PC-3 (cell line): ENCODE measurements around the gene DNAAF3.
"Not testable (repeated sequence)": the region's sequence is repeated elsewhere in the genome, so short reads cannot be mapped to it uniquely, and the experiment has no call there.

Experiments
- EZH2phosphoT487 ChIP-seq: fragments of 300-600 bp; sonication (generic); IDR thresholded peaks from 2 replicates; pipeline ENCODE4 v1.6.1; 2018; ENCODE audit warnings: mild to moderate bottlenecking, antibody characterized with exemption, low read length, borderline replicate concordance
- TF ChIP-seq, protein P1 (sequence below): fragments of 300-600 bp; sonication (generic); conservative IDR thresholded peaks from 2 replicates; pipeline ENCODE4 v1.5.1; 2017; ENCODE audit warnings: antibody characterized with exemption, low read depth, mild to moderate bottlenecking, low read length

DNA sequence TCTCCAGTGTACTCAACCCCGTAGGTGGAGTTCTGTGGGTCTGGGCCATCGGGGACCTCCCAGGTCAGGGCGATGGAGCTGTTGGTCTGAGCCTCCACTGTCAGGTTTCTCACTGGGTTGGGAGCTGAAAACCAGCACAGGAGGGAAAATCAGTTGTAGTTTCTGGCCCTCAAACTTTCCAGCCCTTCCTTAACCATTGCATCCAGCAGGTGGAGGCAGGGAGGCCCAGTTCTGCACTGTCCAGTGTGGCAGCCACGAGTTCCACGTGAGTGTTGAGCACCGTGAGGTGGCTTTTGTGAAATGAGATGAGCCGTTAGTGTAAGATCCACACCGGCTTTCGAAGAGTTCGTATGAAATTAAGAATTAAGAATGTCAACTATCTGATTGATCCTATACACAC lies 35.8 kb upstream of the DNAAF3 start:
- TF ChIP-seq EZH2phosphoT487 = not testable (repeated sequence)
- TF ChIP-seq, protein P1, sequence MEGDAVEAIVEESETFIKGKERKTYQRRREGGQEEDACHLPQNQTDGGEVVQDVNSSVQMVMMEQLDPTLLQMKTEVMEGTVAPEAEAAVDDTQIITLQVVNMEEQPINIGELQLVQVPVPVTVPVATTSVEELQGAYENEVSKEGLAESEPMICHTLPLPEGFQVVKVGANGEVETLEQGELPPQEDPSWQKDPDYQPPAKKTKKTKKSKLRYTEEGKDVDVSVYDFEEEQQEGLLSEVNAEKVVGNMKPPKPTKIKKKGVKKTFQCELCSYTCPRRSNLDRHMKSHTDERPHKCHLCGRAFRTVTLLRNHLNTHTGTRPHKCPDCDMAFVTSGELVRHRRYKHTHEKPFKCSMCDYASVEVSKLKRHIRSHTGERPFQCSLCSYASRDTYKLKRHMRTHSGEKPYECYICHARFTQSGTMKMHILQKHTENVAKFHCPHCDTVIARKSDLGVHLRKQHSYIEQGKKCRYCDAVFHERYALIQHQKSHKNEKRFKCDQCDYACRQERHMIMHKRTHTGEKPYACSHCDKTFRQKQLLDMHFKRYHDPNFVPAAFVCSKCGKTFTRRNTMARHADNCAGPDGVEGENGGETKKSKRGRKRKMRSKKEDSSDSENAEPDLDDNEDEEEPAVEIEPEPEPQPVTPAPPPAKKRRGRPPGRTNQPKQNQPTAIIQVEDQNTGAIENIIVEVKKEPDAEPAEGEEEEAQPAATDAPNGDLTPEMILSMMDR = 0 out of 2 replicates have a peak, but pooled peaks have one; percentile 34
